Sigmoid colon (tissue), 4 donors: Measurements from ENCODE around the gene TNK2.
"Not testable (repeated sequence)": the region's sequence is repeated elsewhere in the genome, so short reads cannot be mapped to it uniquely, and the experiment has no call there.

ENCODE experiments used
- CTCF ChIP-seq, 4 experiments: fragments of 450-650 bp in 3 of 4; fragments of 200-600 bp in 1 of 4; IDR thresholded peaks; one replicate each; pipeline ENCODE4 v1.5.1; 2016 to 2019; ENCODE audit warnings: antibody characterized with exemption in 4 of 4, mild to moderate bottlenecking in 3 of 4, moderate library complexity in 2 of 4
- EP300 ChIP-seq, 4 donors: sonication (generic); formaldehyde crosslinking; IDR thresholded peaks; one replicate each; pipeline ENCODE4 v1.6.1; 2017; ENCODE audit warnings: antibody characterized with exemption in 4 of 4
- POLR2A ChIP-seq, 2 donors: fragments of 450-650 bp; IDR thresholded peaks; one replicate each; pipeline ENCODE4 v1.6.1; 2016; ENCODE audit warnings: antibody characterized with exemption in 2 of 2, mild to moderate bottlenecking in 2 of 2, moderate library complexity in 2 of 2
- POLR2AphosphoS5 ChIP-seq, 4 donors: sonication (generic); formaldehyde crosslinking; IDR thresholded peaks; one replicate each; pipeline ENCODE4 v1.6.1; 2017; ENCODE audit warnings: antibody characterized with exemption in 4 of 4

GRCh38 chr3:195946910-195947699 is 38.8 kb upstream of the TNK2 start:
- not testable (repeated sequence) for TF ChIP-seq CTCF, POLR2A, POLR2AphosphoS5, EP300 (IDR thresholded peaks at IDR 0.05)
